Fibroblast of villous mesenchyme (primary cell): ENCODE results near the gene ANKRD11. TPM values are rescaled to one million over a fixed set of nuclear protein-coding genes. Genes with fewer than 3 reads are reported as not detected.
"Not testable (repeated sequence)": the region's sequence is repeated elsewhere in the genome, so short reads cannot be mapped to it uniquely, and the experiment has no call there.

Experiments used
- DNase-seq: peaks from one replicate; pipeline ENCODE4 v3.0.0-alpha.2; 2010; ENCODE audit warnings: low read depth
- H3K4me3 ChIP-seq: 2 replicates; pipeline ENCODE4 v1.5.1; 2011; ENCODE audit warnings: low read depth, mild to moderate bottlenecking, low read length
- total RNA-seq: library from RNA; depleted of rRNA; stranded (reverse); fragments of >200 nt; gene quantifications from 2 replicates; pipeline ENCODE4 v1.2.3, GENCODE V29; 2012
- TF ChIP-seq, protein P1 (sequence below): IDR thresholded peaks from 2 replicates; pipeline ENCODE4 v1.5.1; 2012; ENCODE audit warnings: low read depth, mild to moderate bottlenecking, low read length; ENCODE audit not compliant: insufficient read depth

Gene ANKRD11
- total RNA-seq, 1 donor = 69.5 TPM

- TF ChIP-seq, protein P1, sequence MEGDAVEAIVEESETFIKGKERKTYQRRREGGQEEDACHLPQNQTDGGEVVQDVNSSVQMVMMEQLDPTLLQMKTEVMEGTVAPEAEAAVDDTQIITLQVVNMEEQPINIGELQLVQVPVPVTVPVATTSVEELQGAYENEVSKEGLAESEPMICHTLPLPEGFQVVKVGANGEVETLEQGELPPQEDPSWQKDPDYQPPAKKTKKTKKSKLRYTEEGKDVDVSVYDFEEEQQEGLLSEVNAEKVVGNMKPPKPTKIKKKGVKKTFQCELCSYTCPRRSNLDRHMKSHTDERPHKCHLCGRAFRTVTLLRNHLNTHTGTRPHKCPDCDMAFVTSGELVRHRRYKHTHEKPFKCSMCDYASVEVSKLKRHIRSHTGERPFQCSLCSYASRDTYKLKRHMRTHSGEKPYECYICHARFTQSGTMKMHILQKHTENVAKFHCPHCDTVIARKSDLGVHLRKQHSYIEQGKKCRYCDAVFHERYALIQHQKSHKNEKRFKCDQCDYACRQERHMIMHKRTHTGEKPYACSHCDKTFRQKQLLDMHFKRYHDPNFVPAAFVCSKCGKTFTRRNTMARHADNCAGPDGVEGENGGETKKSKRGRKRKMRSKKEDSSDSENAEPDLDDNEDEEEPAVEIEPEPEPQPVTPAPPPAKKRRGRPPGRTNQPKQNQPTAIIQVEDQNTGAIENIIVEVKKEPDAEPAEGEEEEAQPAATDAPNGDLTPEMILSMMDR = no peak
These were observed 16.5 kb downstream of the ANKRD11 start for GRCh38 chr16:89473791-89474414.

DNA sequence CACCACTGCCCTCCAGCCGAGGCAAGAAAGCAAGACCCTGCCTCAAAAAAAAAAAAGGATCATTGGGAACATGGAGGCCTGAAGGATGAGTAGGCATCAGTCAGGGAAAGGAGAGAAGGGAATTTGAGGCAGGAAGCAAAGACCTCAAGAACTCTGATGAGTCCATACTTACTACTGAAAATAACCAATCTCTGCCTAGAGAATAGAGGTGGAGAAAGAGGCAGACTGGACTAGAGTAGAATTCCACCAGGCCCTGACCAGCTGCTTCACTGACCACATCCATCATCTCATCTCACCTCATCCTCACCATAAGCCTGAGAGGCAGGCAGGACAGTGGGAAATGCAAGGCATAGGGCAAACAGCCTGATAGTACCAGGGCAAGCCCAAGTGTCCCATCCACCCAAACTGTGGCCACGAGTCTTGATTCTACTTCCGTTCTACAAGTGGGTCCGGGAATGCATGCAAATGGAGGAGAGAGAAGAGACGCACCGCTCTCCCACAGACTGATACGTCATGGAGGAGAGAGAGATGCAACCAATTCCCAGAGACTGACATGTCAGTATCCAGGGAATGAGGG is 17.1 kb downstream of the ANKRD11 start:
- TF ChIP-seq, protein P1 = no peak
- H3K4me3 ChIP-seq = no peak overlapping the region
- DNase-seq = no peak

More at GRCh38 chr16:89473791-89474414, 16.5 kb downstream of the ANKRD11 start:
- peak; percentile 41 for DNase-seq
- no peak overlapping the region for H3K4me3 ChIP-seq

DNA sequence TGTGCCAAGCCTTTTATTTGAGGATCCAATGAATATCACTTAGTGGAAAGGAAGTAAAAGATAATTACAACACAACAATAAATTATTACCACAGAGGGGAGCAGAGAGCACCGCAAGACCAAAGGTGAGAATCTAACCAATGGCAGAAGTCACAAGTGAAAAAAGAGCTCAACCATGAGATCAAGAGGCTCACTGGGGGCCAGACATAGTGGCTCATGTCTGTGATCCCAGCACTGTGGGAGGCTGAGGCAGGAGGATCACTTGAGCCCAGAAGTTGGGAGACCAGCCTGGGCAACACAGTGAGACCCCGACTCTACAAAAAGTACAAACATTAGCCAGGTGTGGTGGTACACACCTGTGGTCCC is 17.7 kb downstream of the ANKRD11 start:
- no peak for DNase-seq
- H3K4me3 ChIP-seq = no peak overlapping the region
- TF ChIP-seq, protein P1 = no peak

DNA sequence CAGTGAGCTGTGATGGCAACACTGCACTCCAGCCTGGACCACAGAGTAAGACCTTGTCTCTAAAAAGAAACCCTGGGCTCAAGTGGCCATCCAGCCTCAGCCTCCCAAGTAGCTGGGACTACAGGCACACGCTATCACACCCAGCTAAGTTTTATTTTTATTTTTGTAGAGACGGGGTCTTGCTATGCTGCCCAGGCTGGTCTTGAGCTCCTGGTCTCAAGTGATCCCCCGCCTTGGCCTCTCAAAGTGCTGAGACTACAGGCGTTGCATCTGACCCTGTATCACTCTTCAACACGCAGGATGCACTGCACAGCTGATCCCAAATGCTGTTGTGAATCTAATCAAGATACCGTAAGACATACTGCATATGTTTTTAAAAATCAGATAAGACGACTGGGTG is 23.0 kb downstream of the ANKRD11 start:
- H3K4me3 ChIP-seq = no peak overlapping the region
- DNase-seq = no peak
- TF ChIP-seq, protein P1 = no peak

- TF ChIP-seq, protein P1 = no peak
- no peak overlapping the region for H3K4me3 ChIP-seq
- no peak for DNase-seq
These were observed 23.4 kb downstream of the ANKRD11 start for GRCh38 chr16:89466920-89467319.

- not testable (repeated sequence) for DNase-seq, H3K4me3 ChIP-seq
These were observed 27.0 kb downstream of the ANKRD11 start for GRCh38 chr16:89463312-89463711.

- not testable (repeated sequence) for DNase-seq, H3K4me3 ChIP-seq
These were observed 27.7 kb downstream of the ANKRD11 start for GRCh38 chr16:89462639-89463038.

DNA sequence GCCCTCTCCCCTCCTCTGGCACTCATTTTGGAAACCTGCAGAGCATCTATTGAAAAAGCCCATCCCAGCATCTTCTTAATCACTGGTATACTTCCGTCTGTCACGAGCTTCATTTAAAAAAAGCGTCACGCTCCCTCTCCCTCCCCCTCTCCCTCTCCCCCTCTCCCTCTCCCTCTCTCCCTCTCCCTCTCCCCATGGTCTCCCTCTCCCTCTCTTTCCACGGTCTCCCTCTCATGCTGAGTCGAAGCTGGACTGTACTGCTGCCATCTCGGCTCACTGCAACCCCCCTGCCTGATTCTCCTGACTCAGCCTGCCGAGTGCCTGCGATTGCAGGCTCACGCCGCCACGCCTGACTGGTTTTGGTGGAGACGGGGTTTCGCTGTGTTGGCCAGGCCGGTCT is 28.5 kb downstream of the ANKRD11 start:
- not testable (repeated sequence) for H3K4me3 ChIP-seq, DNase-seq
